K562 (cell line): ENCODE results near the gene WDR91. TPM values are rescaled to one million over a fixed set of nuclear protein-coding genes. Genes with fewer than 3 reads are reported as not detected.
A peak's percentile ranks its signal among the peaks of the same experiment; 100 is the strongest.

Experiments
- ATAC-seq: fragments of 200-7000 bp; cut with Tn5 transposase; 3 replicates; pipeline ENCODE4 v1.9.1; 2020; ENCODE audit warnings: moderate library complexity
- BruUV-seq: library from RNA; stranded (reverse); fragments of 400-500 nt; replicated peaks from 2 replicates; lab custom pipeline; 2021; lab: Mats Ljungman, UMichigan
- CTCF ChIA-PET: fragments of 300-600 bp; formaldehyde crosslinking; extraction: SDS; loops from one replicate; lab custom pipeline; 2021; ENCODE audit warnings: low intra/inter-chr PET ratio; lab: Yijun Ruan, JAX
- POLR2A ChIA-PET: fragments of 300-600, 350-650 bp; sonication (Branson Sonifier 250); formaldehyde crosslinking; extraction: SDS; loops from one replicate; lab custom pipeline; 2021; ENCODE audit warnings: antibody characterized with exemption, inconsistent platforms; lab: Yijun Ruan, JAX
- DNase-seq, 4 experiments: peaks; one replicate each; pipeline versions ENCODE4 v3.0.0 to v3.0.0-alpha.2; 2011 to 2018; ENCODE audit warnings: low spot score in 3 of 4, mixed read lengths in 3 of 4; ENCODE audit errors: extremely low read depth in 1 of 4
- FAIRE-seq: peaks from 2 replicates; lab custom pipeline; 2011; peaks lifted over from hg19 to GRCh38; lab: Jason Lieb, UNC
- H2AFZ ChIP-seq: 2 replicates; pipeline ENCODE4 v1.6.0; 2011; ENCODE audit warnings: low read depth, low read length, control low read depth, inconsistent platforms
- H3K27ac ChIP-seq: fragments of 200-600 bp; 3 replicates; pipeline ENCODE4 v1.8.0; 2011; ENCODE audit warnings: low read depth, mild to moderate bottlenecking, control low read depth, inconsistent platforms, low read length, moderate library complexity, mixed read lengths; ENCODE audit errors: extremely low read depth
- H3K27me3 ChIP-seq, 2 experiments: fragments of 300-600 bp in 1 of 2; 2 replicates in 1 of 2; 3 replicates in 1 of 2; pipeline versions ENCODE4 v1.6.0 to v1.8.0; 2011; ENCODE audit warnings: inconsistent platforms in 2 of 2, low read length in 2 of 2, mild to moderate bottlenecking in 1 of 2, mixed read lengths in 1 of 2, moderate library complexity in 1 of 2; ENCODE audit not compliant: control insufficient read depth in 2 of 2, insufficient read depth in 2 of 2
- H3K36me3 ChIP-seq: fragments of 300-600 bp; 3 replicates; pipeline ENCODE4 v1.8.0; 2011; ENCODE audit warnings: mild to moderate bottlenecking, low read length, inconsistent platforms; ENCODE audit not compliant: control insufficient read depth, insufficient read depth
- H3K4me1 ChIP-seq, 2 experiments: fragments of 200-600 bp in 1 of 2; replicated peaks in 1 of 2; 2 replicates in 1 of 2; 3 replicates in 1 of 2; pipeline versions ENCODE4 v1.5.1 to v1.8.0; 2011; ENCODE audit warnings: inconsistent platforms in 2 of 2, low read length in 2 of 2, mild to moderate bottlenecking in 1 of 2, mixed read lengths in 1 of 2, moderate library complexity in 1 of 2; ENCODE audit not compliant: control insufficient read depth in 2 of 2, insufficient read depth in 2 of 2
- H3K4me2 ChIP-seq: 2 replicates; pipeline ENCODE4 v1.6.1; 2011; ENCODE audit warnings: low read length, control low read depth, inconsistent platforms, mixed read lengths; ENCODE audit not compliant: insufficient read depth
- H3K4me3 ChIP-seq: fragments of 200-600 bp; sonication (generic), shearing (Covaris generic); 2 replicates; pipeline ENCODE4 v1.5.1; 2016; ENCODE audit warnings: control low read depth, inconsistent platforms
- H3K79me2 ChIP-seq: fragments of 200-600 bp; 3 replicates; pipeline ENCODE4 v1.8.0; 2011; ENCODE audit warnings: low read length, inconsistent platforms; ENCODE audit not compliant: control insufficient read depth, insufficient read depth
- H3K9ac ChIP-seq, 2 experiments: 2 replicates each; pipeline versions ENCODE4 v1.6.0 to v1.6.1; 2011; ENCODE audit warnings: low read depth in 2 of 2, low read length in 2 of 2, control low read depth in 1 of 2, inconsistent platforms in 1 of 2, mild to moderate bottlenecking in 1 of 2, mixed read lengths in 1 of 2; ENCODE audit not compliant: insufficient read depth in 1 of 2
- H3K9me1 ChIP-seq: one replicate; pipeline ENCODE4 v1.6.0; 2011; ENCODE audit warnings: inconsistent platforms, mild to moderate bottlenecking, low read length, moderate library complexity; ENCODE audit not compliant: control insufficient read depth, insufficient read depth
- H3K9me3 ChIP-seq: replicated peaks from 2 replicates; pipeline ENCODE4 v1.5.1; 2011; ENCODE audit warnings: low read depth, low read length, inconsistent platforms; ENCODE audit not compliant: control insufficient read depth, insufficient read depth
- H4K20me1 ChIP-seq: replicated peaks from 2 replicates; pipeline ENCODE4 v1.6.1; 2011; ENCODE audit warnings: low read length, inconsistent platforms, mixed read lengths; ENCODE audit not compliant: control insufficient read depth, insufficient read depth
- ATF1 ChIP-seq, 2 experiments: fragments of 450-650 bp in 1 of 2; IDR thresholded peaks; 2 replicates each; pipeline ENCODE4 v1.6.1; 2016; ENCODE audit warnings: missing compliant biosample characterization in 1 of 2, missing genetic modification characterization in 1 of 2
- BRF1 ChIP-seq: IDR thresholded peaks from 3 replicates; pipeline ENCODE4 v1.6.1; 2011; ENCODE audit warnings: borderline replicate concordance, mild to moderate bottlenecking; ENCODE audit not compliant: insufficient read length; ENCODE audit errors: extremely low read depth
- CBFB ChIP-seq: sonication (generic); formaldehyde crosslinking; IDR thresholded peaks from 2 replicates; pipeline ENCODE4 v1.4.0; 2020; ENCODE audit warnings: mild to moderate bottlenecking, missing genetic modification reagents
- CEBPG ChIP-seq, 3 experiments: fragments of 200-800 bp in 1 of 3; sonication (Bioruptor generic) in 1 of 3; sonication (generic) in 1 of 3; formaldehyde crosslinking in 1 of 3; IDR thresholded peaks in 2 of 3; conservative IDR thresholded peaks in 1 of 3; 2 replicates each; pipeline versions ENCODE4 v1.6.1 to v1.8.0; 2016 to 2022; ENCODE audit warnings: missing compliant biosample characterization in 2 of 3, missing genetic modification characterization in 2 of 3, mild to moderate bottlenecking in 1 of 3, missing genetic modification reagents in 1 of 3
- CREBBP ChIP-seq: IDR thresholded peaks from one replicate; pipeline ENCODE4 v1.6.1; 2012; ENCODE audit warnings: low read depth, mild to moderate bottlenecking, control low read depth, inconsistent platforms, low read length
- ESRRA ChIP-seq: fragments of 450-650 bp; IDR thresholded peaks from 2 replicates; pipeline ENCODE4 v1.6.1; 2014; ENCODE audit warnings: low read depth, mild to moderate bottlenecking, moderate library complexity, borderline replicate concordance
- HIVEP1 ChIP-seq: fragments of 250-450 bp; sonication (Bioruptor Pico); IDR thresholded peaks from 2 replicates; pipeline ENCODE4 v1.4.0; 2020; ENCODE audit warnings: mild to moderate bottlenecking
- KLF13 ChIP-seq: fragments of 450-650 bp; IDR thresholded peaks from 2 replicates; pipeline ENCODE4 v1.6.1; 2016; ENCODE audit warnings: missing genetic modification characterization, low read depth, mild to moderate bottlenecking, missing compliant biosample characterization, moderate library complexity, borderline replicate concordance
- MCM3 ChIP-seq: fragments of 450-650 bp; IDR thresholded peaks from 2 replicates; pipeline ENCODE4 v1.6.1; 2016
- MTA1 ChIP-seq: fragments of 450-650 bp; IDR thresholded peaks from 2 replicates; pipeline ENCODE4 v1.6.1; 2017; ENCODE audit warnings: borderline replicate concordance
- NFE2 ChIP-seq: IDR thresholded peaks from 2 replicates; pipeline ENCODE4 v1.6.1; 2014; ENCODE audit warnings: antibody characterized with exemption, low read depth
- PYGO2 ChIP-seq: fragments of 450-650 bp; IDR thresholded peaks from 2 replicates; pipeline ENCODE4 v1.6.1; 2016; ENCODE audit warnings: mild to moderate bottlenecking, missing genetic modification characterization, moderate library complexity, missing compliant biosample characterization
- RBM34 ChIP-seq: fragments of 200-400 bp; formaldehyde crosslinking; IDR thresholded peaks from 2 replicates; pipeline ENCODE4 v1.6.1; 2018; ENCODE audit warnings: low read length, borderline replicate concordance; ENCODE audit not compliant: insufficient read depth
- SPI1 ChIP-seq: IDR thresholded peaks from 2 replicates; pipeline ENCODE4 v1.6.1; 2011; ENCODE audit warnings: low read depth, low read length, control low read depth, borderline replicate concordance
- SUPT5H ChIP-seq: fragments of 450-650 bp; IDR thresholded peaks from 2 replicates; pipeline ENCODE4 v1.6.1; 2016
- TAF1 ChIP-seq: IDR thresholded peaks from 2 replicates; pipeline ENCODE4 v1.6.1; 2011; ENCODE audit warnings: mild to moderate bottlenecking, low read length, moderate library complexity; ENCODE audit not compliant: insufficient read depth, control insufficient read depth, severe bottlenecking; ENCODE audit errors: extremely low read depth
- ZC3H8 ChIP-seq: fragments of 450-650 bp; IDR thresholded peaks from 2 replicates; pipeline ENCODE4 v1.6.1; 2017
- ZKSCAN3 ChIP-seq: fragments of 250-450 bp; sonication (Bioruptor Pico); IDR thresholded peaks from 2 replicates; pipeline ENCODE4 v1.4.0; 2020
- ZNF197 ChIP-seq: fragments of 200-800 bp; sonication (Bioruptor generic); IDR thresholded peaks from 2 replicates; pipeline ENCODE4 v1.6.1; 2016; ENCODE audit warnings: low read depth, missing genetic modification characterization, missing compliant biosample characterization
- ZNF311 ChIP-seq: fragments of 250-450 bp; sonication (Bioruptor Pico); IDR thresholded peaks from 2 replicates; pipeline ENCODE4 v1.4.0; 2020; ENCODE audit warnings: mild to moderate bottlenecking, moderate library complexity
- WGBS: fragments of 100-300 bp; shearing (Covaris generic); methylation state at CpG from one replicate; pipeline ENCODE4 v1.1.6; 2016; ENCODE audit warnings: low coverage, mixed read lengths; ENCODE audit not compliant: insufficient coverage; ENCODE audit errors: missing lambda C conversion rate; 5-methylcytosine and 5-hydroxymethylcytosine counted together
- in situ Hi-C: fragments of 300-500 bp; cut with MboI; formaldehyde crosslinking; loops from 4 replicates; pipeline ENCODE4 v1.15.0; 2018; ENCODE audit warnings: inconsistent platforms, mixed read lengths
- intact Hi-C: fragments of 100-400 bp; cut with micrococcal nuclease; formaldehyde crosslinking; loops from 2 replicates; pipeline ENCODE4 v1.14.2; 2022
- polyA plus RNA-seq, 8 experiments: library from polyadenylated mRNA; depleted of rRNA in 4 of 8; stranded (reverse) in 5 of 8; unstranded in 3 of 8; fragments of >200 nt; fragmentation: Nextera tagmentation in 2 of 8; fragmentation: Illumina TruSeq in 1 of 8; extraction: Ambion mirVana in 2 of 8; extraction: Trizol in 1 of 8; gene quantifications; 2 replicates each; pipeline versions ENCODE4 v1.2.1 to v1.2.3, GENCODE V29; 2011 to 2014; ENCODE audit warnings: inconsistent platforms in 1 of 8, missing spikeins in 1 of 8
- total RNA-seq, 7 experiments: library from RNA; depleted of rRNA in 6 of 7; stranded (reverse); fragments of >200 nt in 6 of 7; fragmentation: Illumina TruSeq in 2 of 7; extraction: Trizol in 2 of 7; gene quantifications; 2 replicates each; pipeline versions ENCODE4 v1.2.1 to v1.2.3, GENCODE V29; 2011 to 2021; ENCODE audit warnings: low replicate concordance in 1 of 7
- TF ChIP-seq, protein P1 (sequence below): sonication (generic); formaldehyde crosslinking; IDR thresholded peaks from 2 replicates; pipeline ENCODE4 v1.9.0; 2022; ENCODE audit warnings: mild to moderate bottlenecking, missing genetic modification reagents

The WDR91 gene
- total and polyA plus RNA-seq, 9 of the 15 experiments (the other 6 are each of a cell fraction or from before 2014, with no cell fraction given), result 1.9 to 18.2 (median 9.8) TPM

GRCh38 chr7:135257790-135258189, 46.5 kb upstream of the WDR91 start (continued):
- TF ChIP-seq CBFB, result no peak
- TF ChIP-seq KLF13 (tag), result no peak
- no peak for TF ChIP-seq HIVEP1 (CRISPR knock-in tag)
- no peak for TF ChIP-seq CEBPG (CRISPR knock-in tag; IDR thresholded peaks at IDR 0.05)
- TF ChIP-seq CEBPG (tag; conservative IDR thresholded peaks at IDR 0.05 in 1 of 2, IDR thresholded peaks at IDR 0.05 in 1 of 2), result no peak

- H3K9me1 ChIP-seq, result no peaks in the 10 kb centered on the region
- no peaks in the 10 kb centered on the region for H3K36me3 ChIP-seq
- H3K9ac ChIP-seq, result no peak overlapping the region
- BruUV-seq, result no TSS peak
- WGBS, result 2% methylated on average over 9 of the region's 9 CpGs
- no peaks in the 10 kb centered on the region for H3K4me1 ChIP-seq
- no peaks in the 10 kb centered on the region for H3K79me2 ChIP-seq
- H3K4me3 ChIP-seq, result no peak overlapping the region
- no peak overlapping the region for H3K27ac ChIP-seq
- ATAC-seq (peak; percentile 33; the same call in 2 of the 3 replicates), DNase-seq (no peak), FAIRE-seq (no peak)
- no peak overlapping the region for H2AFZ ChIP-seq
- ChIA-PET CTCF (no interaction called here), POLR2A (interaction anchor here (0.6 to 1.0 kb wide), 4 partner anchors 13 to 830 kb away, joined by 3 to 4 read pairs (median 3); no protein-coding TSS in a partner anchor)
- intact Hi-C loops, result no loop called here
- in situ Hi-C loops, result no loop called here
- H3K9me3 ChIP-seq, result no peaks in the 10 kb centered on the region
- peaks cover 33 to 72% of the 10 kb centered on the region in 2 experiments; a peak in 4 of 5 replicates for H3K27me3 ChIP-seq
- H4K20me1 ChIP-seq, result no peaks in the 10 kb centered on the region
- no peak overlapping the region for H3K4me2 ChIP-seq
- TF ChIP-seq MTA1 (no peak), TAF1 (no peak), CREBBP (no peak), BRF1 (no peak), NFE2 (peak; percentile 35; the same call in 1 of the 2 replicates), ZKSCAN3 (CRISPR knock-in tag) (no peak), RBM34 (no peak), ESRRA (no peak), PYGO2 (no peak), SUPT5H (no peak), SPI1 (peak; percentile 81; the same call in 1 of the 2 replicates), ZC3H8 (no peak), ZNF311 (CRISPR knock-in tag) (no peak), ZNF197 (CRISPR knock-in tag) (no peak), ATF1 (CRISPR knock-in tag; IDR thresholded peaks at IDR 0.05) (no peak), ATF1 (tag; IDR thresholded peaks at IDR 0.05) (no peak), MCM3 (0 out of 2 replicates have a peak, but pooled peaks have one; percentile 25)
- TF ChIP-seq, protein P1, sequence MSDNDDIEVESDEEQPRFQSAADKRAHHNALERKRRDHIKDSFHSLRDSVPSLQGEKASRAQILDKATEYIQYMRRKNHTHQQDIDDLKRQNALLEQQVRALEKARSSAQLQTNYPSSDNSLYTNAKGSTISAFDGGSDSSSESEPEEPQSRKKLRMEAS (CRISPR knock-in tag), result no peak
Observed at GRCh38 chr7:135253851-135254771, 42.8 kb upstream of the WDR91 start.
